ENCODE data around the gene EIF4EBP2. TPM values are rescaled to one million over a fixed set of nuclear protein-coding genes. Genes with fewer than 3 reads are reported as not detected.

EIF4EBP2 gene
- total RNA-seq, 2 experiments from 2014 or later: 31.0 to 31.4 TPM

Other genes starting within 250 kb of the EIF4EBP2 start
- 100 to 1,000 TPM; 129 to 134 TPM for gene SAR1A, start 233.6 kb upstream of the EIF4EBP2 start, total RNA-seq
- 100 to 1,000 TPM; 388 to 397 TPM for gene PPA1, start 170.7 kb upstream of the EIF4EBP2 start, total RNA-seq
- gene NPFFR1, start 120.1 kb upstream of the EIF4EBP2 start, total RNA-seq: not detected
- 10 to 100 TPM; 14.0 to 16.0 TPM for gene LRRC20, start 21.5 kb upstream of the EIF4EBP2 start, total RNA-seq
- not detected for gene NODAL, start 37.5 kb downstream of the EIF4EBP2 start, total RNA-seq
- gene PALD1, start 74.6 kb downstream of the EIF4EBP2 start, total RNA-seq: 1 to 10 TPM; 2.7 to 3.1 TPM
- gene PRF1, start 198.6 kb downstream of the EIF4EBP2 start, total RNA-seq: 10 to 100 TPM; 44.7 to 46.9 TPM

All from activated naive CD8-positive, alpha-beta T cell treated with anti-CD3 and anti-CD28 coated beads for 36 hours (primary cell).